ENCODE data around the gene PRKG2.

DNA sequence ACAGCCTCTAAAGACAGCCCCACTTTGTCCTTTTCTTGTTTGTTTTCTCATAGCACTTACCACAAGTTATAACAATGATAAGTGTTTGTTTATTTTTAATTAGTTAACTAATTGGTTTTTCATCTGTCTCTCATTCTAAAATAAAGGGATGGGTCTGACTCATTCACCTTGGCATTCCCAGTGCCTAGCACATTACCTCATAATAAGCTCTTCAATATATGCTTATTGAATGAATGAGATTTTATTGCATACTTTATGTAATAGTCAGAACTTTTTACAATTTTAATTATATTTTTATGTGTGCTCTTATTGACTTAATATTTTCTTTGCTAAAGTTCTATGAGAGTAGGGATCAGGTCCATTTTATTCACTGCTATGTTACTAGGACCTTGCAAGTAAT is 22.8 kb upstream of the PRKG2 start:
- TF ChIP-seq, protein P1, sequence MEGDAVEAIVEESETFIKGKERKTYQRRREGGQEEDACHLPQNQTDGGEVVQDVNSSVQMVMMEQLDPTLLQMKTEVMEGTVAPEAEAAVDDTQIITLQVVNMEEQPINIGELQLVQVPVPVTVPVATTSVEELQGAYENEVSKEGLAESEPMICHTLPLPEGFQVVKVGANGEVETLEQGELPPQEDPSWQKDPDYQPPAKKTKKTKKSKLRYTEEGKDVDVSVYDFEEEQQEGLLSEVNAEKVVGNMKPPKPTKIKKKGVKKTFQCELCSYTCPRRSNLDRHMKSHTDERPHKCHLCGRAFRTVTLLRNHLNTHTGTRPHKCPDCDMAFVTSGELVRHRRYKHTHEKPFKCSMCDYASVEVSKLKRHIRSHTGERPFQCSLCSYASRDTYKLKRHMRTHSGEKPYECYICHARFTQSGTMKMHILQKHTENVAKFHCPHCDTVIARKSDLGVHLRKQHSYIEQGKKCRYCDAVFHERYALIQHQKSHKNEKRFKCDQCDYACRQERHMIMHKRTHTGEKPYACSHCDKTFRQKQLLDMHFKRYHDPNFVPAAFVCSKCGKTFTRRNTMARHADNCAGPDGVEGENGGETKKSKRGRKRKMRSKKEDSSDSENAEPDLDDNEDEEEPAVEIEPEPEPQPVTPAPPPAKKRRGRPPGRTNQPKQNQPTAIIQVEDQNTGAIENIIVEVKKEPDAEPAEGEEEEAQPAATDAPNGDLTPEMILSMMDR (IDR thresholded peaks at IDR 0.05) = no peak
- no peak for TF ChIP-seq ZFX (IDR thresholded peaks at IDR 0.05; ENCODE audit: borderline replicate concordance)

Measured in 22Rv1 (cell line).